ENCODE data around the gene SLC32A1.
A peak's percentile ranks its signal among the peaks of the same experiment; 100 is the strongest.

The SLC32A1 gene

DNA sequence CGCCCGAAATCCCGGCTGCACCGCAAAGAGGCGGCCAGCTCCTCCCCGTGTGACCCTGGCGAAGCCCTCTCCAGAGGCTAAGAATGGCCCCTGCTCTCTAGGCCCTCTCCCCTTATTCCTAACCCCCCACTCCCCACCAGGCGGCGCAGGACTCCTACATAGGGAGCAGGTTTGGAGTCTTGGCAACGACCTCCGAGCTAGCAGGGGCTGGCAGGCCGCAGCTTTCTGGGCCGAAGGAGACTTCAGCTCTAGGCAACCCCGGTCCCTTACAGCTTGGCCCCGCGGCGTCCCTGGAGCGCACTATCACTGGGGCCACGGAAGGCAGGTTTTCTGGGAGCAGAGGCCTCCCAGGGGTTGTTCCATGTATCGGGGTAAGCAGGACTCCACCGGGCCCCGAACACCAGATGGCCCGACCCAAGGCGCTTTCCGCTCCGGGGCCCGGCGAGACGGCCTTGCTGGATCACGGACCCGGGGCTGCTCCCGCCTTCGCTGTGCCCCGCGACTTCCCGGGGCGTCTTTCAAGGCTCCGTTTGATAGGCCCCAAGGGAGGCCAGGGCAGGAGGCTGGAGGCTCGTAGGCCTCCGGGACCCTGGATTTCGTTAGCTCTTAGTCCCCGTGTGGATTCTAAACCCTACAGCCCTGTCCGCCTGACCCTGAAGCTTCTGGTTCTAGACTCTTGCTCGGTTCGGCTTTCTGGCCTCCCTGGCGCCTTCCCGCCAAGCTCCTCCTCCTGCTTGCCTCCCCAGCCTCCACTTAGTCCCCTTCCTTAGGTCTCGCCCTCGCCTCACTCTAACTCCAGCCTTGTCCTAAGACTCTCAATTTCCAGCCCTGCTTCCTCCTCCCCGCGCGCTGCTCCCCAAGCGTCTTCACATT lies 1.9 kb downstream of the SLC32A1 start:
- peak; percentile 55 to 64 for DNase-seq

GRCh38 chr20:38726804-38727606 lies 2.7 kb downstream of the SLC32A1 start:
- no peak for DNase-seq

- DNase-seq, result no peak
Observed at GRCh38 chr20:38727607-38728190, 3.4 kb downstream of the SLC32A1 start.

DNA sequence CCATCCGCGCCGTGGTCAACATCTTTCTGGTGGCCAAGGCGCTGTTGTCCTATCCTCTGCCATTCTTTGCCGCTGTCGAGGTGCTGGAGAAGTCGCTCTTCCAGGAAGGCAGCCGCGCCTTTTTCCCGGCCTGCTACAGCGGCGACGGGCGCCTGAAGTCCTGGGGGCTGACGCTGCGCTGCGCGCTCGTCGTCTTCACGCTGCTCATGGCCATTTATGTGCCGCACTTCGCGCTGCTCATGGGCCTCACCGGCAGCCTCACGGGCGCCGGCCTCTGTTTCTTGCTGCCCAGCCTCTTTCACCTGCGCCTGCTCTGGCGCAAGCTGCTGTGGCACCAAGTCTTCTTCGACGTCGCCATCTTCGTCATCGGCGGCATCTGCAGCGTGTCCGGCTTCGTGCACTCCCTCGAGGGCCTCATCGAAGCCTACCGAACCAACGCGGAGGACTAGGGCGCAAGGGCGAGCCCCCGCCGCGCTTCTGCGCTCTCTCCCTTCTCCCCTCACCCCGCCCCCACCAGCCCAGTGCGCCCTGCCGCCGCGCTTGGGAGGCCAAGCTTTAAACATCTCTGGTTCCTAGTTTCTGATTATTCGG lies 4.0 kb downstream of the SLC32A1 start:
- no peak for DNase-seq

DNA sequence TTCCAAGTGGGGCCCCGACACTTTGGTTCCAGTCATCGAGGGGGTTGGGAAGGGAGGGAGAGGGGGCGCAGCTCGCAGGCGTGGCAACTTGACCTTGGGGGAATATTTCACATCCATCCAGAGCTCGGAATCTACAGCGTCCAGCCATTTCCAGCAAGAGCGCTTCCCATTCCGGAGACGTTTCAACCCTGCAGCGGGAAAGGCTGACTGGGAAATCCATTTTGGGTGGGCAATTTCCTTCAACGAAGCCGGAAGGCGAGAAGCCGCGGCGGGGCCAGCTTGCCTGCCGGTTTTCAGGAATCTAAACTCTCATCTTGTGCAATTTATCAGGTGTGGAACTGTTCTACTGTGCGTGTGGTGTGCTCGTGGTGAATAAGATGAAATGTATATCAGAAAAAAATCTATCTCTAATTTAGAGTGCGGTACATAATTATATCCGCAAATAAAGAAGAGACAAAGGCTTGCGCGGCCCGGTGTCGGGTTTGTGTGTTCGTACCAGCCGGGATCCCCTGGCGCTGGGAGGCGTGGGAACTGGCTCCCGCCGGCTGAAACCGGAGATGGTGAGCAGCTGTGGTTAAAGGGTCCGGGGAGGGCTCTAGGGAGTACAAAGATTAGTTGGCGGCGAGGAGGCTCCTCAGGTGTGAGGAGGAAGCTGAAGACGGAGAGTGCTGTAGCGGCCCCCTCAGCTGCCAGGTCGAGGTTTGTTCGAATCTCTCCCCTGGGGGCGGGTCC lies 4.8 kb downstream of the SLC32A1 start:
- peak in 1 of 2 experiments; percentile 11 for DNase-seq

DNA sequence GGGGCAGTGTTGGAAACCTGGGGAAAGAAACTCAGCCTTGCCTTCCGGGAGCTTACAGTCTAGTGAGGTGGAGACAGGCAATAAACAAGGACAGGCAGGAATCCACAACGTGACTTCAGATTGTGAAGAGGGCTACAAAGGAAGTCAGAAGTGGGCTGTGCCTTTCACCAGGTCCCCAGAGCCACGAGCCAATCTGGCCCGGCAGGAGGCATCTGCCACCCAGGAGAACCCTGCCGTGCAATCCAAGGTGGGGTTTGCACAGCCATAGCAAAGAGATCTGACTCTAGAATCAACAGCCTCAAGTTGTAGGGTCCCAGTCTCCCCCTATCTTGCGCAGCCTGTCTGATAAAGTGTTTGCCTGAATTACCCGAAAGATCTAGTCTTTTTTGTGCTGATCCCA lies 5.5 kb downstream of the SLC32A1 start:
- no peak for DNase-seq

GRCh38 chr20:38730167-38730988 lies 6.1 kb downstream of the SLC32A1 start:
- DNase-seq, result no peak

GRCh38 chr20:38730989-38731737 lies 6.9 kb downstream of the SLC32A1 start:
- DNase-seq, result peak; percentile 81 to 91

DNA sequence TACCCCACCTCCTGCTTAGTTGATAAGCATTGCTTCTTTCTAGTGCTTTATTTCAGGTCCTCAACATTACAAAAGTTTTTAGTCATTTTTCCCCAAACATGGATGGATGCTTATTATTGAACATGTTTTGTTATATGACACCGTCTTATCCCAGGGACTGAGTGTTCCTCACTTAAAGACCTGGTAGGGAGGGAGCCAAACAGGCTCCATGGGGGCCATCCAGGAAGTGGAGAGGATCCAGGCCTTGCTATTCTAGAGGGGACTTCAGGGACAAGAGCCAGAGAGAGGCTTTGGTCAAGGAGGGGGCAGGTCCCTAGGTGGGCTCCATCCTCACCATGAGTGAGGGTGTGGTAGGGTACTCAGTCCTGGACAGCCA lies 7.4 kb downstream of the SLC32A1 start:
- DNase-seq, result no peak

GRCh38 chr20:38732981-38733380 lies 8.7 kb downstream of the SLC32A1 start:
- no peak for DNase-seq

DNA sequence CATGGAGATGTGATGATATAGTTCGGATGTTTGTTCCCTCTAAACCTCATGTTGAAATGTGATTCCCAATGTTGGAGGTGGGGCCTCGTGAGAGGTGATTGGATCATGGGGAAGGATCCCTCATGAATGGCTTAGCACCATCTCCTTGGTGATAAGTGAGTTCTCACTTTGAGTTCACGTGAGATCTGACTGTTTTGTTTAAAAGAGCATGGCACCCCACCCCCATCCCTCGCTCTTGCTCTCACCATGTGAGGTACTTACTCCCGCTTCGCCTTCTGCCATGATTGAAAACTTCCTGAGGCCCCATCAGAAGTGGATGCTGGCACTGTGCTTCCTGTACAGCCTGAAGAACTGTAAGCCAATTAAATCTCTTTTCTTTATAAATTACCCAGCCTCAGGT lies 10.9 kb downstream of the SLC32A1 start:
- no peak for DNase-seq

DNA sequence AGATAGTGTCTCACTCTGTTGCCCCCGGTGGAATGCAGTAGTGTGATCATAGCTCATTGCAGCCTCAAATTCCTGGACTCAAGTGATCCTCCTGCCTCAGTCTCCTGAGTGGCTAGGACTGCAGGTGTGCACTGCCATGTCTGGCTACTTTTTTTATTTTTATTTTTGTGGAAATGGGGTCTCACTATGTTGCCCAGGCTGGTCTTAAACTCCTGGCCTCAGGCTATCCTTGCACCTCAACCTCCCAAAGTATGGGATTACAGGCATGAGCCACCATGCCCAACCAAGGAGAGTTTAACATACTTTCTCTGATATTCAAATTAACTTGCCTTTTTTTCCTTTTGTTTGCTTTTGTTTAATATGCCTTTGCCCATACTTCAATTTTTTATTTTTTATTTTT lies 13.6 kb downstream of the SLC32A1 start:
- DNase-seq, result no peak

DNA sequence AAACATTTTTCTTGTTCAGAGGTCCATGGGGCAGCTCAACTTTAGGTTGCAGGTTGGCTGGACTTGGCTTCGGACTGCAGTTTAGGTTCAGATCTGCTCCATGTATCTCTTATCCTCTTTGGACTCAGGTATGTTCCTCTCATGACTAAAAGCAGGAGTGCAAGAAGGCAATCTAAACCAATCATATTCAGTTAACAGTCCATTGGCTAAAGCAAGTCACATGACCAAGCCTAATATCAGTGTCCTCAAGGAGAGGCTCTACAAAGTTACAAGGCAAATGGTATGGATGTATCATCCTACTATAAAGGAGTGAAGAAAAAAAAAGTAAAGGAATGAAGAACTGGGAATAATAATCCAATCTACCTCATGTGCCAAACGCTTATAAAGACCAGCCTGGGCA lies 21.5 kb downstream of the SLC32A1 start:
- DNase-seq, result no peak

DNA sequence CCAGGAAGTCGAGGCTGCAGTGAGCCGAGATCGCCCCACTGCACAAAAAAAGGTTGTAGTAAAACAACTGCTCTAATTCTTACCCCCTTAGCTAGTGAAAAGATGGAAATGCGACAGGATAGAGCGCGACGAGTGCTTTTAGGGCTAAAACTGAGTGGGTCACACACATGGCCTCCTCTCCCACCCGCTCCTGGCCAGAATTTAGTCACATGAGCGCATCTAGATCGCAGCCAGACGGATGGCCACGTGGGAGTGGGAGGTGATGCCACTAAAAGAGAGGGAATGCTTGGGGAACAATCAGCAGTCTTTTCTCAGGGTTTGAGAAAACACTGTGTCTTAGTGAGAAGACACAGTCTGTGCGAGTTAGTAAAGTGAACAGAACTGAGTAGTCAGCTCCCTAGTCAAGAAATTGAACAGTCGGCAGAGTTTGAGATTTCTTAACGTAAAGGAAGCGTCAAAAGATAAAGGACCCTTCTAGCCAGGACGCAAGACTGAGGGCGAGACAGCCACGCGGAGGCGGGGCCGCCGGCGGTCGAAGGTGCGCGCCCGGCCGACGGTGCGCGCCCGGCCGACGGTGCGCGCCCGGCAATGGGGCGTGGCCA lies 23.3 kb downstream of the SLC32A1 start:
- no peak for DNase-seq

DNA sequence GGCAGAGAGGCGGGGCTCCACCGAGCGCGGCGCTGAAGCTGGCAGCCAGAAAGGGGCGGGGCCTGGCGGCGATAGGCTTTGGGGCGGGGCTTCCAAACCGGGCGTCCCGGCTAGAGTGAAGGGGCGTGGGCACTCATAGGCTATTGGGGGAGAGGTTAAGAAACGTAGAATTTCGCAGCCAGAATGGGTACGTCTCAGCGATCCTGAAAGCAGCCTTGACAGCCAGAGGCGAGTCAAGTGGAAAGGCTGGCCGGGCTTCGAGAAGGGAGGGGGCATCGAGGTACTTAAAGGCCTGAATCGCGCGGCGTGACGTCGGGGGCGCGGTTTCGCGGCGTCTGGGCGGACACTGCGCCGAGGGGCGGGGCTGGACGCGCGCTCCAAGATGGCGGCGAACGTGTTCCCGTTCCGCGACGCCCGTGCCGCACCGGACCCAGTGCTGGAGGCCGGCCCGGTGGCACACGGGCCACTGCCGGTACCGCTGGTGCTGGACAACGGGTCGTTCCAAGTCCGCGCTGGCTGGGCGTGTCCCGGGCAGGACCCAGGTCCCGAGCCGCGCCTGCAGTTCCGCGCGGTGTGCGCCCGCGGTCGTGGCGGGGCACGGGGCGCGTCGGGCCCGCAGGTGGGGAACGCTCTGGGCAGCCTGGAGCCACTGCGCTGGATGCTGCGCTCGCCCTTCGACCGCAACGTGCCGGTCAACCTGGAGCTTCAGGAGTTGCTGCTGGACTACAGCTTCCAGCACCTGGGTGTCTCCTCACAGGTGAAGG lies 24.0 kb downstream of the SLC32A1 start, which contains the start of gene ACTR5:
Gene ACTR5, plus strand, starts transcription at position 364 of the 764 bp plus-strand sequence. Its CDS starts 19 bp downstream, at position 383.
- peak; percentile 90 to 99 for DNase-seq

- DNase-seq, result peak in 1 of 2 experiments; percentile 17
Observed at GRCh38 chr20:38748861-38749149, 24.5 kb downstream of the SLC32A1 start.

GRCh38 chr20:38751360-38751976 lies 27.2 kb downstream of the SLC32A1 start:
- peak in 1 of 2 experiments; percentile 37 for DNase-seq

DNA sequence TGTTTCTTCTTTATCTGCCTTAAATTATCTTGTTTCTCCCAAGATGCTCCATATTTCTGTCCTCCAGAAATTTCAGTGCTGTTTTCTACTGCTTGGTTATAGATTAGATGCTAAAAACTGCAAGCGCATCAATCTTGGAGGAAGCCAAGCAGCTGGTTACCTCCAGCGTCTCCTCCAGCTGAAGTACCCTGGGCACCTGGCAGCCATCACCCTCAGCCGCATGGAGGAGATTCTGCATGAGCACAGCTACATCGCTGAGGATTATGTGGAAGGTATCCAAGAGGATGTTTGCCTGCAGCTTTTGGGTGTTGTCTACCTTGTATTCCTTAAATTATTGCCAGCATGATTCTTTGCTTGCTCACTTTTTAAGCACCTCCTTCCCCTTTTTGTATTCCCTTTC lies 27.7 kb downstream of the SLC32A1 start:
- DNase-seq, result no peak

GRCh38 chr20:38754924-38755323 lies 30.6 kb downstream of the SLC32A1 start:
- no peak for DNase-seq
